MG63 (cell line): ENCODE results near the gene PLAGL1. TPM values are rescaled to one million over a fixed set of nuclear protein-coding genes. Genes with fewer than 3 reads are reported as not detected.
"Not testable (repeated sequence)": the region's sequence is repeated elsewhere in the genome, so short reads cannot be mapped to it uniquely, and the experiment has no call there.

Source experiments
- DNase-seq: peaks from one replicate; pipeline ENCODE4 v3.0.0-alpha.2; 2020
- H3K27me3 ChIP-seq: fragments of 250-450 bp; sonication (Bioruptor Pico); 2 replicates; pipeline ENCODE4 v1.5.1; 2020; ENCODE audit warnings: mild to moderate bottlenecking, moderate library complexity
- H3K36me3 ChIP-seq: fragments of 250-450 bp; sonication (Bioruptor Pico); 2 replicates; pipeline ENCODE4 v1.5.1; 2020; ENCODE audit warnings: mild to moderate bottlenecking, moderate library complexity
- H3K4me3 ChIP-seq: fragments of 250-450 bp; sonication (Bioruptor Pico); 2 replicates; pipeline ENCODE4 v1.5.1; 2020; ENCODE audit warnings: mild to moderate bottlenecking, moderate library complexity
- H3K9me3 ChIP-seq: fragments of 250-450 bp; sonication (Bioruptor Pico); 2 replicates; pipeline ENCODE4 v1.5.1; 2020; ENCODE audit warnings: mild to moderate bottlenecking, moderate library complexity
- total RNA-seq: library from RNA; depleted of rRNA; stranded (reverse); fragments of >200 nt; shearing (Covaris generic); gene quantifications from 2 replicates; pipeline ENCODE4 v1.2.3, GENCODE V29; 2014; ENCODE audit warnings: low replicate concordance; rRNA removed

Gene PLAGL1
- total RNA-seq, 1 experiment from 2014 or later: 5.0 TPM

GRCh38 chr6:143936347-143936746 lies 71.7 kb downstream of the PLAGL1 start:
- DNase-seq: no peak
- Histone ChIP-seq H3K27me3 (no peaks in the 10 kb centered on the region), H3K4me3 (no peak overlapping the region), H3K9me3 (no peaks in the 10 kb centered on the region), H3K36me3 (no peaks in the 10 kb centered on the region)

GRCh38 chr6:143934867-143935266 lies 73.2 kb downstream of the PLAGL1 start:
- no peak for DNase-seq
- Histone ChIP-seq H3K9me3 (peaks cover 1% of the 10 kb centered on the region; the same call in 1 of the 2 replicates), H3K36me3 (no peaks in the 10 kb centered on the region), H3K27me3 (no peaks in the 10 kb centered on the region), H3K4me3 (no peak overlapping the region)

- Histone ChIP-seq H3K4me3 (no peak overlapping the region), H3K27me3 (0 out of 2 replicates have a peak, but pooled peaks cover 1% of the 10 kb centered on the region), H3K9me3 (peaks cover 3% of the 10 kb centered on the region; the same call in 1 of the 2 replicates), H3K36me3 (no peaks in the 10 kb centered on the region)
- no peak for DNase-seq
Observed at GRCh38 chr6:143934331-143934730, 73.7 kb downstream of the PLAGL1 start.

- H3K36me3 ChIP-seq: no peaks in the 10 kb centered on the region
- no peak overlapping the region for H3K4me3 ChIP-seq
- peaks cover 3% of the 10 kb centered on the region; the same call in 1 of the 2 replicates for H3K9me3 ChIP-seq
- 0 out of 2 replicates have a peak, but pooled peaks cover 4% of the 10 kb centered on the region for H3K27me3 ChIP-seq
- DNase-seq: no peak
Observed at GRCh38 chr6:143929975-143930374, 78.1 kb downstream of the PLAGL1 start.

- Histone ChIP-seq H3K36me3 (no peaks in the 10 kb centered on the region), H3K27me3 (0 out of 2 replicates have a peak, but pooled peaks cover 5% of the 10 kb centered on the region), H3K4me3 (no peak overlapping the region), H3K9me3 (peaks cover 3% of the 10 kb centered on the region; the same call in 1 of the 2 replicates)
- no peak for DNase-seq
Observed at GRCh38 chr6:143928853-143929252, 79.2 kb downstream of the PLAGL1 start.

GRCh38 chr6:143917026-143917425 lies 91.0 kb downstream of the PLAGL1 start:
- not testable (repeated sequence) for H3K36me3 ChIP-seq, H3K27me3 ChIP-seq, H3K4me3 ChIP-seq, H3K9me3 ChIP-seq, DNase-seq

GRCh38 chr6:143912671-143913070 lies 95.4 kb downstream of the PLAGL1 start:
- no peaks in the 10 kb centered on the region for H3K36me3 ChIP-seq
- H3K9me3 ChIP-seq: peaks cover 10% of the 10 kb centered on the region
- H3K27me3 ChIP-seq: no peaks in the 10 kb centered on the region
- no peak for DNase-seq
- H3K4me3 ChIP-seq: no peak overlapping the region

GRCh38 chr6:143911028-143911427 lies 97.0 kb downstream of the PLAGL1 start:
- no peaks in the 10 kb centered on the region for H3K36me3 ChIP-seq
- H3K4me3 ChIP-seq: no peak overlapping the region
- no peaks in the 10 kb centered on the region for H3K27me3 ChIP-seq
- DNase-seq: no peak
- H3K9me3 ChIP-seq: peaks cover 10% of the 10 kb centered on the region

- Histone ChIP-seq H3K4me3 (no peak overlapping the region), H3K36me3 (no peaks in the 10 kb centered on the region), H3K27me3 (no peaks in the 10 kb centered on the region), H3K9me3 (no peaks in the 10 kb centered on the region)
- no peak for DNase-seq
Observed at GRCh38 chr6:143902827-143903226, 105.2 kb downstream of the PLAGL1 start.

GRCh38 chr6:143901885-143902750 lies 105.9 kb downstream of the PLAGL1 start:
- no peak overlapping the region for H3K4me3 ChIP-seq
- no peaks in the 10 kb centered on the region for H3K9me3 ChIP-seq
- no peaks in the 10 kb centered on the region for H3K36me3 ChIP-seq
- DNase-seq: no peak
- no peaks in the 10 kb centered on the region for H3K27me3 ChIP-seq

GRCh38 chr6:143900358-143900757 lies 107.7 kb downstream of the PLAGL1 start:
- Histone ChIP-seq H3K9me3 (no peaks in the 10 kb centered on the region), H3K36me3 (no peaks in the 10 kb centered on the region), H3K27me3 (no peaks in the 10 kb centered on the region), H3K4me3 (no peak overlapping the region)
- DNase-seq: no peak

- no peaks in the 10 kb centered on the region for H3K36me3 ChIP-seq
- DNase-seq: no peak
- H3K4me3 ChIP-seq: no peak overlapping the region
- no peaks in the 10 kb centered on the region for H3K27me3 ChIP-seq
- no peaks in the 10 kb centered on the region for H3K9me3 ChIP-seq
Observed at GRCh38 chr6:143896126-143896860, 111.8 kb downstream of the PLAGL1 start.

GRCh38 chr6:143894655-143895054 lies 113.4 kb downstream of the PLAGL1 start:
- no peaks in the 10 kb centered on the region for H3K27me3 ChIP-seq
- H3K4me3 ChIP-seq: no peak overlapping the region
- no peaks in the 10 kb centered on the region for H3K36me3 ChIP-seq
- DNase-seq: no peak
- no peaks in the 10 kb centered on the region for H3K9me3 ChIP-seq

Other genes starting within 250 kb of the PLAGL1 start
- 41.6 and 59.7 TPM in 2 replicates for gene LTV1, start 164.9 kb downstream of the PLAGL1 start, total RNA-seq
- not detected in 2 replicates for gene ZC2HC1B, start 143.8 kb downstream of the PLAGL1 start, total RNA-seq
- gene SF3B5, start 87.3 kb upstream of the PLAGL1 start, total RNA-seq: 65.0 and 97.1 TPM in 2 replicates
- gene STX11, start 142.3 kb upstream of the PLAGL1 start, total RNA-seq: 0.35 and 1.3 TPM in 2 replicates